Measurements from ENCODE around the gene NAA16.

NAA16 gene

GRCh38 chr13:41361491-41361890, 50.4 kb downstream of the NAA16 start:
- no peak for DNase-seq

GRCh38 chr13:41364043-41364442, 53.0 kb downstream of the NAA16 start:
- no peak for DNase-seq

GRCh38 chr13:41365631-41366030, 54.6 kb downstream of the NAA16 start:
- no peak for DNase-seq

- DNase-seq, result no peak
Observed at GRCh38 chr13:41370736-41371135, 59.7 kb downstream of the NAA16 start.

- no peak for DNase-seq
Observed at GRCh38 chr13:41377446-41377845, 66.4 kb downstream of the NAA16 start.

GRCh38 chr13:41382431-41382830, 71.4 kb downstream of the NAA16 start:
- no peak for DNase-seq

- DNase-seq, result no peak
Observed at GRCh38 chr13:41383386-41383785, 72.3 kb downstream of the NAA16 start.

- DNase-seq, result no peak
Observed at GRCh38 chr13:41384749-41385503, 73.9 kb downstream of the NAA16 start.

DNA sequence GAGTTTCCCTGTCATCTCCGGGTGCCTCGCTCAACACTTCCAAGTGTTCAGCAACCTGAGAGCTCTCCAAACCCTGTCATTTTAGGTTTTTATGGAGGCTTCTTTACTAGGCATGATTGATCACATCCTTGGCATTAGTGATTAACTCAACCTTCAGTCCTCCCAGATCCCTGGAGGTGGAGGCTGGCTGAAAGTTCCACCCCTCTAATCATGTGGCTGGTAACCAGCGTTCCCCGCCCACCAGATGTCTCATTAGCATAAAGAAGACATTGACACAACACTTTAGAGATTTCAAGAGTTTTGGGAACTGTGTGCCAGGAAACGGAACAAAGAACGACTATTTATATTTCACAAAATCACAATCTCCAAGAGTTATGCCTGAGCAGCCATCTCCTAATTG, 75.1 kb downstream of the NAA16 start:
- no peak for DNase-seq

DNA sequence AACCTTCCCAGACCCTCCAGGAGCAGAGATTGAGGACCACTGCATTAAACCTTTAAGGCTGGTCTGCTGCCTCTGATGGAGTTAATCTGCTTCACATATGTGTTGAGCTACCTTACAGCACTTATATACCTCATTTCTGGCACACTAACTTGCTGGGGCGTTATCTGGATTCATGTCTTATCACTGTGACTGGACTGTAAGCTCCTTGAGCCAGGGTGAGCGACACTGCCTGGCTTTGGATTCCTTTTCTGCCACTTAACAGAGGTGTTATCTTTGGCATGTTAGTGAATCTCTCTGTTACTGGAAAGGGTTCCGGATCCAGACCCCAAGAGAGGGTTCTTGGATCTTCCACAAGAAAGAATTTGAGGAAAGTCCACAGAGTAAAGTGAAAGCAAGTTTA, 76.5 kb downstream of the NAA16 start:
- no peak for DNase-seq

- DNase-seq, result no peak
Observed at GRCh38 chr13:41388143-41388881, 77.2 kb downstream of the NAA16 start.

GRCh38 chr13:41389580-41389979, 78.5 kb downstream of the NAA16 start:
- DNase-seq, result no peak

- DNase-seq, result no peak
Observed at GRCh38 chr13:41394166-41394565, 83.1 kb downstream of the NAA16 start.

- DNase-seq, result no peak
Observed at GRCh38 chr13:41398494-41399170, 87.6 kb downstream of the NAA16 start.

- DNase-seq, result no peak
Observed at GRCh38 chr13:41401366-41401765, 90.3 kb downstream of the NAA16 start.

DNA sequence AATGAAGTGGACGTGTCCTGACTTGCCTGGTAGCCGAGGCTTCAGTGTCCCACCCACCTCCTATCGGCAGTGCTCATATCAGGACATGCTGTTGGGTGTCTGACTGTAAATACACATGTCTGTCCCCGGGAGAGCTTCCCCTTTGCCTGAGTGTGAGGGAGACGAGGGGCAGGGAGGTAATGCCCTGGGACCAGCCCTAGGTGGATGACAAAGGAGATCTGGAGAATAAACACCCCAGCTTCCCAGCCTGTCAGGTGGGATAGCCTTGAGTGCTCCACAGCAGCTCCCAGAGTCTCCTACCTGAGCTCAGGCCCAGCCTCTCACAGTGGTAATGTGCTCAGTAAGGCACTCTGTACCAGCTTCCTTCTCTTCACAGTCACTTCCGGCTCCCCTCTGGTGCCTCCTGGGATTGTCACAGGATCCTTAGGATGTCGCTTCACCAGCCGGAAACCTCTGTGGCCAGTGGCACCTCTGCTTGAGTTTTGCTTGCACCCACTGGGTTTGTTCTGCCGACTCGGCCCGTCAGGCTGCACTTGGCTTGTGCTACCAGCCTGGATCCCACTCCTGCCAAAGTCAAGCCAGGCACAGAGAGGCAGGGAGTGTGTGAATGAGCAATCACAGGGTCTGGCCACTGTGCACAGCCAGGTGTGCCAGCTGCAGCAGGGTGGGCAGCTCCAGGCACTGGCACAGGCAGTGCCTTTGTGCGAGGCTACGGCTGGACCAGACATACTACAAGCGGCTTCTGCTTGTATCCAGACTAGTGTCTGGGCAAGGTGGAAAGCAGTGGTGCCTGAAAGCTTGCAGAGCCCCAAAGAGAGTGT, 91.8 kb downstream of the NAA16 start:
- no peak for DNase-seq

- DNase-seq, result no peak
Observed at GRCh38 chr13:41403983-41404382, 92.9 kb downstream of the NAA16 start.

- no peak for DNase-seq
Observed at GRCh38 chr13:41405367-41405766, 94.3 kb downstream of the NAA16 start.

DNA sequence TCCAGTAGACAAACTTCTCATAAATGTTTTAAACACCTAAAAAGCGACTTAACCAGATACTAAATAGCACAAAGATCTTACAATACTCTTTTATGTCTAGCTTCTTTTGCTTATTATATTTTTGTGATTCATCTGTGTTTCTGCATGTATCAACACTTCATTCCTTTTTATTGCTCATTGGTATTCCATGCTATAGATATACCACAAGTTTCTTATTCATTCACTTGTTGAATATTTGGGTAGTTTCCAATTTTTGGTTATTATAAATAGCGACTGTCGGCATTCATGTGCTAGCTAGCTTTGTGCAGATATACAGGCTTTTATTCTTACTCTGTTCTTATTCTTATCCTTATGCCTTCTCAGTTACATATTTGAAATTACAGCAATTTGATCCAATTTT, 96.3 kb downstream of the NAA16 start:
- DNase-seq, result no peak

DNA sequence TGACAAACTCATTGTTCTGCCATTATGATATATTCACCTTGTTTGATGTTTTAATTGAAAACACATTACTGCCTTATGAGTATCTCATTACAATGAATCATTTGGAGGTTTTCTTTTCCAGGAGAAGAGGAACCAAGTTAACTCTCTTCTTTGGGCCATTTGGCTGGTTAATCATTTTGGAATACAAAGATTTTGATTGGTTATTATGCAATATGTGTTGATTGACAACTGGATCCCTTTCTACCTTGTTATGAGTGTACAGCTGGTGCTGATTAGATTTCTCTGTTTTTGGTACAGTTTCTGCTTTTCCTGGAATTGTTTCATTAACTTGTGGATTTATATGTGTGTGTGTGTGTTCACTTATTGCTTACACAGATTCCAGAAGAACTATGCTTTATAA, 97.1 kb downstream of the NAA16 start:
- no peak for DNase-seq

GRCh38 chr13:41408746-41409145, 97.7 kb downstream of the NAA16 start:
- no peak for DNase-seq

- no peak for DNase-seq
Observed at GRCh38 chr13:41409611-41410010, 98.5 kb downstream of the NAA16 start.

GRCh38 chr13:41411060-41411459, 100.0 kb downstream of the NAA16 start:
- DNase-seq, result no peak

Data from midbrain (tissue), 1 donor.